ENCODE results near the gene CXCL11.

The CXCL11 gene

DNA sequence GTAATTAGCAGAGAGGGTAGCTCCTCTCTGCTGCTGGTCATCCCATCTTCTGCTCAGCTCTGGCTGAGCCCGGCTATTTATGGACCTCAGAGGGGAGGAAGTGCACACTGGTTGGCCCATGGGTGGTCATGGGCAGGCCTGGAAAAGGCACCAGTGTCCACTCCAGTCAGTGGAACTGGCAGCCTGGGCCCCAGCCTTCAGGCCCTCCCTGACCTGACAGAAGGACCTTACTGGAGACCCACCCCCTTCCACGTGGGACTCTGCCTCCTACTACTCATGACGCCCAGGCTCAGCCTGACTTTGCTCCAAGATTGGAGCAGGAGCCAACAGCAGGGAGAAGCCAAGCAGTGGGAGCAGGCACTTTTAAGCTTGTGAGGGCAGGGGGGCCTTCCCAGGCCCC, 30.7 kb upstream of the CXCL11 start:
- TF ChIP-seq TAF1 (IDR thresholded peaks at IDR 0.05; ENCODE audit: borderline replicate concordance, insufficient read depth, low read length) (no peak), SIN3A (IDR thresholded peaks at IDR 0.05; ENCODE audit: borderline replicate concordance, insufficient read depth, low read length) (no peak), FOXP2 (optimal IDR thresholded peaks at IDR 0.05; ENCODE audit: borderline replicate concordance, extremely low read depth, extremely low read length, insufficient read depth) (no peak), POLR2AphosphoS5 (IDR thresholded peaks at IDR 0.05; ENCODE audit: low read depth, low read length) (no peak)
- TF ChIP-seq, protein P1, sequence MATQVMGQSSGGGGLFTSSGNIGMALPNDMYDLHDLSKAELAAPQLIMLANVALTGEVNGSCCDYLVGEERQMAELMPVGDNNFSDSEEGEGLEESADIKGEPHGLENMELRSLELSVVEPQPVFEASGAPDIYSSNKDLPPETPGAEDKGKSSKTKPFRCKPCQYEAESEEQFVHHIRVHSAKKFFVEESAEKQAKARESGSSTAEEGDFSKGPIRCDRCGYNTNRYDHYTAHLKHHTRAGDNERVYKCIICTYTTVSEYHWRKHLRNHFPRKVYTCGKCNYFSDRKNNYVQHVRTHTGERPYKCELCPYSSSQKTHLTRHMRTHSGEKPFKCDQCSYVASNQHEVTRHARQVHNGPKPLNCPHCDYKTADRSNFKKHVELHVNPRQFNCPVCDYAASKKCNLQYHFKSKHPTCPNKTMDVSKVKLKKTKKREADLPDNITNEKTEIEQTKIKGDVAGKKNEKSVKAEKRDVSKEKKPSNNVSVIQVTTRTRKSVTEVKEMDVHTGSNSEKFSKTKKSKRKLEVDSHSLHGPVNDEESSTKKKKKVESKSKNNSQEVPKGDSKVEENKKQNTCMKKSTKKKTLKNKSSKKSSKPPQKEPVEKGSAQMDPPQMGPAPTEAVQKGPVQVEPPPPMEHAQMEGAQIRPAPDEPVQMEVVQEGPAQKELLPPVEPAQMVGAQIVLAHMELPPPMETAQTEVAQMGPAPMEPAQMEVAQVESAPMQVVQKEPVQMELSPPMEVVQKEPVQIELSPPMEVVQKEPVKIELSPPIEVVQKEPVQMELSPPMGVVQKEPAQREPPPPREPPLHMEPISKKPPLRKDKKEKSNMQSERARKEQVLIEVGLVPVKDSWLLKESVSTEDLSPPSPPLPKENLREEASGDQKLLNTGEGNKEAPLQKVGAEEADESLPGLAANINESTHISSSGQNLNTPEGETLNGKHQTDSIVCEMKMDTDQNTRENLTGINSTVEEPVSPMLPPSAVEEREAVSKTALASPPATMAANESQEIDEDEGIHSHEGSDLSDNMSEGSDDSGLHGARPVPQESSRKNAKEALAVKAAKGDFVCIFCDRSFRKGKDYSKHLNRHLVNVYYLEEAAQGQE (IDR thresholded peaks at IDR 0.05; ENCODE audit: insufficient read depth in 1 of 2, low read depth in 2 of 2, low read length in 2 of 2), result no peak

- TF ChIP-seq, protein P1 (IDR thresholded peaks at IDR 0.05; ENCODE audit: insufficient read depth in 1 of 2, low read depth in 2 of 2, low read length in 2 of 2), result no peak
- TF ChIP-seq FOXP2 (optimal IDR thresholded peaks at IDR 0.05; ENCODE audit: borderline replicate concordance, extremely low read depth, extremely low read length, insufficient read depth) (no peak), SIN3A (IDR thresholded peaks at IDR 0.05; ENCODE audit: borderline replicate concordance, insufficient read depth, low read length) (no peak), TAF1 (IDR thresholded peaks at IDR 0.05; ENCODE audit: borderline replicate concordance, insufficient read depth, low read length) (no peak), POLR2AphosphoS5 (IDR thresholded peaks at IDR 0.05; ENCODE audit: low read depth, low read length) (no peak)
Measured at GRCh38 chr4:76061982-76062381, 26.1 kb upstream of the CXCL11 start.

DNA sequence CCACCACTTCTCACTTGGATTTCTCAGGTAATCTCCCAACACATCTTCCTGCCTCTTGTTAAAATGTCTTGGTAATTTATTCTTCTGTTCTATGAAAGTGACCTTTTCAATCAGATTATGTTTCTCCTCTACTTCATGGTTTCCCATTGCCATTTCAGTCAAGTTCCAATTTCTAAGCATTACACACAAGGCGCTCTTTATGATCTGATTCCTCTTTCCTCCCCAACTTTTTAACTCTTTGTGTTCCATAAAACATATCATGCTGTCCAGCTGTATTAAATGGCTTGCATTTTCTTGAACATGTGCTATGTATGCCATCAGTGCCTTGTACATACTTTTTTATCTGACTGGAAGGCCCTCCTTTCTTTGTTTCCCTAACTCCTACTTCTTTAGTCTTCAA, 25.6 kb upstream of the CXCL11 start:
- TF ChIP-seq SIN3A (IDR thresholded peaks at IDR 0.05; ENCODE audit: borderline replicate concordance, insufficient read depth, low read length) (no peak), TAF1 (IDR thresholded peaks at IDR 0.05; ENCODE audit: borderline replicate concordance, insufficient read depth, low read length) (no peak), POLR2AphosphoS5 (IDR thresholded peaks at IDR 0.05; ENCODE audit: low read depth, low read length) (no peak), FOXP2 (optimal IDR thresholded peaks at IDR 0.05; ENCODE audit: borderline replicate concordance, extremely low read depth, extremely low read length, insufficient read depth) (no peak)
- TF ChIP-seq, protein P1 (IDR thresholded peaks at IDR 0.05; ENCODE audit: insufficient read depth in 1 of 2, low read depth in 2 of 2, low read length in 2 of 2), result no peak

DNA sequence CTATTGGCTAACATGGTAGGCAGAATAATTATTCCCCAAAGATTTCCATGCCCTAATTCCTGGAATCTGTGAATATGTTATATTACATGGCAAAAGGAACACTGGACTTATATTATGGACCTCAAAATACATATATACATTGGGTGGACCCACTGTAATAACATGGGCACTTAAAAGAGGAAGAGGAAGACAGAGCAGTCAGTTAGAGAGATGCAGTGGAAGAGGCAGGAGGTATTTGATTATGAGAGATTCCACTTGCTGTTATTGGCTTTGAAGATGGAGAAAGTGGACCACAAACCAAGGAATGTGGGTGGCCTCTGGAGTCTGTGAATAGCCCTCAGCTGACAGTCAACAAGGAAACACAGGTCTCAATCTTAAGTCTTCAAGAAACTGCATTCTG, 24.6 kb upstream of the CXCL11 start:
- TF ChIP-seq TAF1 (IDR thresholded peaks at IDR 0.05; ENCODE audit: borderline replicate concordance, insufficient read depth, low read length) (no peak), FOXP2 (optimal IDR thresholded peaks at IDR 0.05; ENCODE audit: borderline replicate concordance, extremely low read depth, extremely low read length, insufficient read depth) (no peak), POLR2AphosphoS5 (IDR thresholded peaks at IDR 0.05; ENCODE audit: low read depth, low read length) (no peak)

DNA sequence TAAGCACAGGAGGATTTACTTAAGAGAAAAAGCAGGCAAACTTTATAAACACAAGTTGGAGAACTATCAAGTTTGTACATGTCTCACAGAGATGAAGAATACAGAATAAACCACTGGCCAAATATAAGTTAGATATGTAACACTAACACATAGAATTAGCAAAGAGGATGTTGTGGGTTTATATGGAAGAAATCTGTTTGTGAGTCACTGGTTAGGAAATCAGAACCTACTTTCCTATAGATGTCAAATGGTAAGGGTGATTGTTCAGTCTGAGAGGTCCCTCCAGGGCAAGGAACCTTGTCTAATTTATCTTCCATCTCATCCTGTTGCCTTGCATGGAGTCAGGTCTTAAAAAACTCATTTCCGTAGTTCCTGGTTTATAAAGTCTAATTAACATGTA, 23.9 kb upstream of the CXCL11 start:
- TF ChIP-seq FOXP2 (optimal IDR thresholded peaks at IDR 0.05; ENCODE audit: borderline replicate concordance, extremely low read depth, extremely low read length, insufficient read depth) (no peak), TAF1 (IDR thresholded peaks at IDR 0.05; ENCODE audit: borderline replicate concordance, insufficient read depth, low read length) (no peak)

- TF ChIP-seq POLR2AphosphoS5 (IDR thresholded peaks at IDR 0.05; ENCODE audit: low read depth, low read length) (no peak), FOXP2 (optimal IDR thresholded peaks at IDR 0.05; ENCODE audit: borderline replicate concordance, extremely low read depth, extremely low read length, insufficient read depth) (no peak), TAF1 (IDR thresholded peaks at IDR 0.05; ENCODE audit: borderline replicate concordance, insufficient read depth, low read length) (no peak), SIN3A (IDR thresholded peaks at IDR 0.05; ENCODE audit: borderline replicate concordance, insufficient read depth, low read length) (no peak)
- TF ChIP-seq, protein P1 (IDR thresholded peaks at IDR 0.05; ENCODE audit: insufficient read depth in 1 of 2, low read depth in 2 of 2, low read length in 2 of 2), result no peak
Measured at GRCh38 chr4:76058888-76059426, 23.1 kb upstream of the CXCL11 start.

Measured in PFSK-1 (cell line).